Measurements from ENCODE around the gene GKAP1. TPM values are rescaled to one million over a fixed set of nuclear protein-coding genes. Genes with fewer than 3 reads are reported as not detected.
"Not testable (repeated sequence)": the region's sequence is repeated elsewhere in the genome, so short reads cannot be mapped to it uniquely, and the experiment has no call there.

GKAP1 gene
- total RNA-seq, 6 experiments from 2014 or later, result 4.0 to 7.4 (median 5.6) TPM

- H3K9me3 ChIP-seq, result peaks cover 0 to 1% (median 0%) of the 10 kb centered on the region in 4 donors
- no peaks in the 10 kb centered on the region for H3K36me3 ChIP-seq
- 83% methylated on average over 3 of the region's 3 CpGs for WGBS (ENCODE audit: insufficient coverage, low coverage, low lambda C conversion rate, missing lambda C conversion rate)
- no peak overlapping the region for H3K4me3 ChIP-seq
- TF ChIP-seq POLR2A (IDR thresholded peaks at IDR 0.05), result no peak
- TF ChIP-seq, protein P1, sequence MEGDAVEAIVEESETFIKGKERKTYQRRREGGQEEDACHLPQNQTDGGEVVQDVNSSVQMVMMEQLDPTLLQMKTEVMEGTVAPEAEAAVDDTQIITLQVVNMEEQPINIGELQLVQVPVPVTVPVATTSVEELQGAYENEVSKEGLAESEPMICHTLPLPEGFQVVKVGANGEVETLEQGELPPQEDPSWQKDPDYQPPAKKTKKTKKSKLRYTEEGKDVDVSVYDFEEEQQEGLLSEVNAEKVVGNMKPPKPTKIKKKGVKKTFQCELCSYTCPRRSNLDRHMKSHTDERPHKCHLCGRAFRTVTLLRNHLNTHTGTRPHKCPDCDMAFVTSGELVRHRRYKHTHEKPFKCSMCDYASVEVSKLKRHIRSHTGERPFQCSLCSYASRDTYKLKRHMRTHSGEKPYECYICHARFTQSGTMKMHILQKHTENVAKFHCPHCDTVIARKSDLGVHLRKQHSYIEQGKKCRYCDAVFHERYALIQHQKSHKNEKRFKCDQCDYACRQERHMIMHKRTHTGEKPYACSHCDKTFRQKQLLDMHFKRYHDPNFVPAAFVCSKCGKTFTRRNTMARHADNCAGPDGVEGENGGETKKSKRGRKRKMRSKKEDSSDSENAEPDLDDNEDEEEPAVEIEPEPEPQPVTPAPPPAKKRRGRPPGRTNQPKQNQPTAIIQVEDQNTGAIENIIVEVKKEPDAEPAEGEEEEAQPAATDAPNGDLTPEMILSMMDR (IDR thresholded peaks at IDR 0.05), result no peak
- intact Hi-C loops (cut with DNase I), result no loop called here
- no peaks in the 10 kb centered on the region for H3K27me3 ChIP-seq
- H3K27ac ChIP-seq, result no peak overlapping the region
- no peak for ATAC-seq
- no peak for DNase-seq
- H3K4me1 ChIP-seq, result peaks cover 0 to 7% (median 0%) of the 10 kb centered on the region in 4 donors
Measured at GRCh38 chr9:83749706-83750105, 67.9 kb downstream of the GKAP1 start.

DNA sequence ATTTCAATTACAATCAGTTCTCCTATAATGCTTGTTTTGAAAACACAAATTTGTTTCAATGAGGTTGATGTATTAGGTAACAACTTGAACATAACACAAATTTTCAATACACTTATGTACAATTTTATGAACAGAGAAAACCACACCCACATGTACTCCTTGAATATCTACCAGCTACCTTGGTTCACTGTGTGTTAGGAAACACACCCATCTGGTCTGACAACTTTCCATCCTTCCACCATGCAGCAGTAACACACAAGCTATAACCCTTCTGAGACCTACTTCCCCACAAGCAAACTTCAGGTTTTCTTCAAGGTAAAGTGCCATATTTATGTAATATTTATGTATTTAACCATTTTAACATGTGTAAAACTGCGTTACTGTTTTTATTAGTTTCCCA, 73.4 kb downstream of the GKAP1 start:
- TF ChIP-seq, protein P1 (IDR thresholded peaks at IDR 0.05), result no peak
- no peak for TF ChIP-seq POLR2A (IDR thresholded peaks at IDR 0.05)
- H3K4me3 ChIP-seq, result no peak overlapping the region
- no peaks in the 10 kb centered on the region for H3K36me3 ChIP-seq
- H3K27ac ChIP-seq, result no peak overlapping the region
- DNase-seq, result no peak
- WGBS (ENCODE audit: insufficient coverage, low coverage, low lambda C conversion rate, missing lambda C conversion rate), result 83% methylated on average over 1 of the region's 1 CpG
- H3K4me1 ChIP-seq, result peaks cover 0 to 7% (median 0%) of the 10 kb centered on the region in 4 donors
- intact Hi-C loops (cut with DNase I), result no loop called here
- H3K9me3 ChIP-seq, result no peaks in the 10 kb centered on the region
- no peaks in the 10 kb centered on the region for H3K27me3 ChIP-seq
- no peak for ATAC-seq

DNA sequence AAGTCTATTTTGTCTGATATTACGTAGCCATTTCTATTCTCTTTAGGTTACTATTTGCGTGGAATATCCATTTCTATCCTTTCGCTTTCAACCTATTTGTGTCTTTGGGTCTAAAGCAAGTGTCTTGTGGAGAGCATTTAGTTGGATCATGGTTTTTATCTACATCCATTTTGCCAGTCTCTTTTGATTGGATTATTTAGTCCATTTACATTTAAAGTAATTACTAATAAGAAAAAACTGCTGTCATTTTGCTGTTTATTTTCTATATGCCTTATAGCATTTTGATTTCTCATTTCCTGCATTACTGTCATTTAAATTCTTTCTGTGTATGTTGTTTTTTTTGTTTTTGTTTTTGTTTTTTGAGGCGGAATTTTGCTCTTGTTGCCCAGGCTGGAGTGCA, 83.8 kb downstream of the GKAP1 start:
- no peak overlapping the region for H3K27ac ChIP-seq
- 92% methylated on average over 2 of the region's 4 CpGs for WGBS (ENCODE audit: insufficient coverage, low coverage, low lambda C conversion rate, missing lambda C conversion rate)
- no peak for DNase-seq
- no peaks in the 10 kb centered on the region for H3K36me3 ChIP-seq
- ATAC-seq, result no peak
- H3K4me1 ChIP-seq, result no peaks in the 10 kb centered on the region
- TF ChIP-seq POLR2A (IDR thresholded peaks at IDR 0.05), result no peak
- TF ChIP-seq, protein P1 (IDR thresholded peaks at IDR 0.05), result no peak
- H3K4me3 ChIP-seq, result no peak overlapping the region
- H3K9me3 ChIP-seq, result peaks cover 0 to 4% (median 0%) of the 10 kb centered on the region in 4 donors
- H3K27me3 ChIP-seq, result no peaks in the 10 kb centered on the region
- intact Hi-C loops (cut with DNase I), result no loop called here

GRCh38 chr9:83728591-83729368, 88.8 kb downstream of the GKAP1 start:
- ATAC-seq; DNase-seq; H3K27ac ChIP-seq; H3K4me1 ChIP-seq; H3K9me3 ChIP-seq; H3K4me3 ChIP-seq; H3K36me3 ChIP-seq; intact Hi-C loops (cut with DNase I); H3K27me3 ChIP-seq: not testable (repeated sequence)
- 88% methylated on average over 6 of the region's 22 CpGs for WGBS (ENCODE audit: insufficient coverage, low coverage, low lambda C conversion rate, missing lambda C conversion rate)

DNA sequence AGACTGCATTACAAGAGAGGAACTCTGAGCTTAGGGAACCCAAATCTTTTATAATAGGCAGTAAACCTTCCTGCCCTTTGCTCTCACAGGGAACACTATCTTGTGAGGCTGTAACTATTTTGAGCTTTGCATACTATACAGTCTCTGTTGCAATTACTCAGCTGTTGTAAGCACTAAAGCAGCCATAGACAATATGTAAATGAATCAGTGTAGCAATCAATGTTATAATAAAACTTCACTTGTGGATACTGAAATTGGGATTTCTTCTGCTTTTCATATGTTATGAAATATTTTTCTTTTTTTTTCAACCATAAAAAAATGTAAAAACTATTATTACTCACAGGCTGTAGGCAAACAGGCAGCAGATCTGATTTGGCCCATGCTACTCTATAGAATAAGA, 93.1 kb downstream of the GKAP1 start:
- Histone ChIP-seq H3K27me3 (no peaks in the 10 kb centered on the region), H3K9me3 (no peaks in the 10 kb centered on the region), H3K27ac (no peak overlapping the region), H3K4me3 (no peak overlapping the region), H3K4me1 (no peaks in the 10 kb centered on the region), H3K36me3 (no peaks in the 10 kb centered on the region)
- ATAC-seq, result no peak
- intact Hi-C loops (cut with DNase I), result no loop called here
- DNase-seq, result no peak
- TF ChIP-seq, protein P1 (IDR thresholded peaks at IDR 0.05), result no peak
- TF ChIP-seq POLR2A (IDR thresholded peaks at IDR 0.05), result no peak

All from right lobe of liver (tissue), 6 donors.